GM12873 (cell line): Measurements from ENCODE around the gene CCR7.
A peak's percentile ranks its signal among the peaks of the same experiment; 100 is the strongest.

Experiments used
- TF ChIP-seq, protein P1 (sequence below): IDR thresholded peaks from 2 replicates; pipeline ENCODE4 v1.5.1; 2012; ENCODE audit warnings: low read depth, mild to moderate bottlenecking, moderate library complexity, low read length, control low read depth; ENCODE audit not compliant: insufficient read depth; ENCODE audit errors: missing control alignments

CCR7 gene

DNA sequence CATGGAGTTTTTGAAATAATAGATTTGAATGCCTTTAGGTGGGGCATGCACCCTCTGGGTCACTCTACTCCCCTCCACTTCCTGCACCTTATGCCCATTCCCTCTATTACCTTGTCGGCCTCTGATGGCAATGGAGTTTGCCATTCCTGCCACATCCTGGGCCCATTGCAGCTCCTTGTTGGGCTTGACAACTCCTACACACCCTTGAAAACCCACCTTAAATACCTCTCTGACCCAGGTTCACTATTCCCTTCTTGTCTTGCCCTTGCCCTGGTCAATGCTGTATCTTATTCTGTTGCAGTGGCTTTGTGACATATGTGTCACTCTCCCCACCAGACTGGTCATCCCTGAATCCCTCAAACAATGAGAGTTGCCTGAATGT, 2.4 kb downstream of the CCR7 start:
- TF ChIP-seq, protein P1, sequence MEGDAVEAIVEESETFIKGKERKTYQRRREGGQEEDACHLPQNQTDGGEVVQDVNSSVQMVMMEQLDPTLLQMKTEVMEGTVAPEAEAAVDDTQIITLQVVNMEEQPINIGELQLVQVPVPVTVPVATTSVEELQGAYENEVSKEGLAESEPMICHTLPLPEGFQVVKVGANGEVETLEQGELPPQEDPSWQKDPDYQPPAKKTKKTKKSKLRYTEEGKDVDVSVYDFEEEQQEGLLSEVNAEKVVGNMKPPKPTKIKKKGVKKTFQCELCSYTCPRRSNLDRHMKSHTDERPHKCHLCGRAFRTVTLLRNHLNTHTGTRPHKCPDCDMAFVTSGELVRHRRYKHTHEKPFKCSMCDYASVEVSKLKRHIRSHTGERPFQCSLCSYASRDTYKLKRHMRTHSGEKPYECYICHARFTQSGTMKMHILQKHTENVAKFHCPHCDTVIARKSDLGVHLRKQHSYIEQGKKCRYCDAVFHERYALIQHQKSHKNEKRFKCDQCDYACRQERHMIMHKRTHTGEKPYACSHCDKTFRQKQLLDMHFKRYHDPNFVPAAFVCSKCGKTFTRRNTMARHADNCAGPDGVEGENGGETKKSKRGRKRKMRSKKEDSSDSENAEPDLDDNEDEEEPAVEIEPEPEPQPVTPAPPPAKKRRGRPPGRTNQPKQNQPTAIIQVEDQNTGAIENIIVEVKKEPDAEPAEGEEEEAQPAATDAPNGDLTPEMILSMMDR, result no peak

DNA sequence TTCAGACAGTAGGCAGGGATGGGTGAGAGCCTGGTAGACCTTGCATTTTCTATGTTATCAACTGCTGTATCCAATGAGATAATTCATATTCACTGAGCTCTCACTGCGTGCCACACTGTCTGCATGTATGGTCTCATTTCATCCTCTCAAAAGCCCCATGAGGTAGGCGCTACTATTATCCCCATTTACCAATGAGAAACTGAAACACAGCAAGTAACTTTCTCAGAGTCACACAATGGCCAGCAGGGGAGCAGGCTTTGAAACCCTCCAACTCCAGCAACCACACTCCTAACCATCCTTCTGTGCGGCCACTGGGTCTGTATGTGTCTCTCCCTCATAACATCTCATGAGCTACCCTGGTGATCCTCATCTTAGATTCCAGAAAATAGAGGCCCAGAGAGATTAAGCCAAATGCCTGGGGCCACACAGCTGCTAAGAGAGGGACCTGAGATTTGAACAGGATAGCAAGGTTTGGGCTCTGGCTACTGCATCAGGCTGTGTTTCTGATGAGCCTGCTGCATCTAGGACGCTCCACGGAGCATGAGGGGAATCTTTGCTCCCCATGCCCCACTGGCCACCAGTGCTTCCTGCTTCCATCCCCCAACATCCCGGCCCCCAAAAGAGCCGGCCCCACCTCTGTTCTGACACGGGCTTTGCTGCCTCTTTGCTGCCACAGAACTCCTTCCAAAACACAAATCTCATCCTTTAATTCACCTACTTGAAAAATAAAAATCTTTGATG, 3.2 kb downstream of the CCR7 start:
- TF ChIP-seq, protein P1, result peak; percentile 76

DNA sequence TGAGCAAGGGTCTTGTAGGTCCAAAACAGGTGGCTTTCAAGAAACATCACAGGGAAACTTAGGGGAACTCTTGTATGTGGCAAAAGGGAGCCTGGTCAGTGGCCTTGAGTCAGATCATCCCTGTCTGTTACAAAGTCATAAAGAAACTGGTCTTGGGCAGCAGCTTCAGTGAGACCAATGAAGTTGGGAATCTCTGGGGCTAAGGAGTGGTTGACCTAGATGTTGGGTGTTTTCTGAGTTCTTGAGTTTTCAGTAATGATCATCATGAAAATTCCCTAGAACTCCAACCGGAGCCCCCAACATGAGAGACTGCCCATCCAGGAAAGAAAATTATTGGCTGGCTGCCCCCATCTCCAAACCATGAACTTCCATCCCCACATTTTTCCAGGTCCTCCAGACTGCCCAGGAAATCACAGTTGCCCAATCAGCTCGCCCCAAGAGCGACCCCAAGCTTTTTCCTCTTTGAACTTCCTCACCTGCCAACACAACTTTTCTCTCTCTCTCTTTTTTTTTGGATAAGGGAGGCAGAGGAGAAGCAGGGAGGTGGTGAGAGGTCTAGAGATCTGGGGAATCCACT, 3.9 kb downstream of the CCR7 start:
- TF ChIP-seq, protein P1, result no peak

DNA sequence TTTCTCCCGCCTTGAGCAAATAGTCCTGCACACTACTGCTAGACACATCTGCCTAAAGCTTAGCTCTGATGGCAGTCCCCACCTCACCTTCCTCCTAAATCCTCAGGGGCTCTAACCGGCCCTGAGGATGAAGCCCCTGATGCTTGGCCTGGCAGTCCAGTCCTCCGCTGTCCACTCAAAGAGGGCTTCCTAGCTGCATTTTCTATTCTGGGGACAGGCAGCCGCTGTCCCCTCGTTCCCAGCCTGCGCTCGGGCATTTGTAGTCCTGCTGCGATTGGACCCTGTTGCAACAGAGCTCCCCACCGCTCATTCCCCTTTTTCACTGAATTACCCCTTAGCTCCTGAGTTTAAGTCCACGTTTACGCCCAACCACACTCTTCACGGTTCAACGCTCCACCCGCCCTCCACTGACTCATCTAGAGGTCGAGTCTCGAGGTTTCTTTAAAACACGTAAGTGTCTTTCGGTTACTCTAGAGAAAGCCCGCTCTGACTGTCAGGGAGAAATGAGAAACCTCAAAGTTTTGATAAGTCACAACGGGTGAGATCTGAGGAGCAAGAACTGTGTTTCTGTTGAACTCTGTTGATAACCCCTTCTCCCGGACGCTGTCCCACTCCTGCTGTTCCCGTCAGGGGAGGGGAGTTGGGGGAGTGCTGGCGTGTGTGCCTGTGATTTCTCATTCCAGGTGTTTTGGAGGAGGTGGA, 4.5 kb downstream of the CCR7 start:
- TF ChIP-seq, protein P1, result no peak

DNA sequence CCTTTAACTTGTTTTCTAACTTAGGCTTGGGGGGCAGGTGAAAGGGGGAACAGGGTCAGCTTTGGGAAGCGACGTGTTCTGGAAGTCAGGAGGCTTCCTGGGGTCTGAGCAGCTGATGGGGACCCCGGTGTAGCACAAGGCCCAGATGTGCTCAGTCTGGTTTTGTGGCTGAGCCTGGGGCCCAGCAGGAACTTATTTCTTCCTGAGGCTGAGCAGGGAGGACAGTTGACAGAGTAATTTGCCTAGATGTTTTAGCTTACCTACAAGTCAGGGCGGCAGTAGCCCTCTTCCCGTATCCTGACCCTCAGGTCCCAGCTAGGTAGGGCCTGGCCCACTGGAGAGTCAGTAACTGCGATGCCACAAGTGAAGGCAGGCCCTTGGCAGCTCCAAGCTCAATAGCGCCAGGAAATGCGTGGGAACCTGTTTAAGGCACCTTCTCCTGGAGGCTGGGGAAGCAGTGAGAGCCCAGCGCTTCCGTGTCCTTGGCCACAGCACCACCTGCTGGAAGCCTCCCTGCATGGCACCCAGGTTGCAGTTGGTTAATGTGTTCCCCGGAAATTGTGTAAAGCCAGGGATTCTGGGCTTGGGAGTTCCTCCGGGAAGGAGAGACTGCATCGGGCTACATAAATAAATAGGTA, 5.2 kb downstream of the CCR7 start:
- TF ChIP-seq, protein P1, result peak; percentile 99

DNA sequence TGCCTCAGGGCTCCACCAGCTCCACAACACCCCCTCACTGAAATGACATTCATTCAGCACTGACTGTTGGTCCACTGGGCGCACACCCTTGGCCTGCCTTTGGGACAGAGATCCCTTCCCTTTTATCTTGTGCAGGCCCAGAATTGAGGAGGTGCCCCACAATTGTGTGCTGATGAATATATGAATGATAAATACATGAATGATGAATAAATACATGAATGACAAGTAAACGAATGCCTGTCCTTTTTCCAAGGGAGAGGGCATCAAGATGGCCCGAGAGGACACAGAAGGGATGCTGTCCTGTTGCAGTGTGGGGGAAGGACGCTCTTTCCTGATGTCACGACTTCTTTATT, 5.7 kb downstream of the CCR7 start:
- TF ChIP-seq, protein P1, result no peak
